Gastrocnemius medialis (tissue), 4 donors: ENCODE data around the gene LRRC3.

Experiments
- CTCF ChIP-seq, 5 experiments: fragments of 450-650 bp in 3 of 5; fragments of 200-600 bp in 2 of 5; sonication (generic) in 2 of 5; IDR thresholded peaks in 4 of 5; conservative IDR thresholded peaks in 1 of 5; 1 replicate in 4 of 5; 2 replicates in 1 of 5; pipeline ENCODE4 v1.5.1; 2016 to 2019; ENCODE audit warnings: antibody characterized with exemption in 5 of 5, mild to moderate bottlenecking in 3 of 5, moderate library complexity in 3 of 5
- POLR2A ChIP-seq, 2 donors: fragments of 450-650 bp; IDR thresholded peaks; one replicate each; pipeline ENCODE4 v1.6.1; 2017; ENCODE audit warnings: antibody characterized with exemption in 2 of 2, mild to moderate bottlenecking in 2 of 2, moderate library complexity in 2 of 2

GRCh38 chr21:44480200-44481053 lies 25.1 kb downstream of the LRRC3 start:
- TF ChIP-seq POLR2A (IDR thresholded peaks at IDR 0.05) (no peak), CTCF (IDR thresholded peaks at IDR 0.05 in 4 of 5, conservative IDR thresholded peaks at IDR 0.05 in 1 of 5) (no peak)
